Stimulated activated CD4-positive, alpha-beta T cell treated with anti-CD3 and anti-CD28 coated beads, TNF-alpha, amount 100 ng/mL, for 48 hours (primary cell): ENCODE results near the gene LIMS2.

ENCODE experiments used
- DNase-seq, 3 donors: peaks; one replicate each; pipeline ENCODE4 v3.0.0-alpha.2; 2020; ENCODE audit warnings: low read depth in 3 of 3

Gene LIMS2, protein sequence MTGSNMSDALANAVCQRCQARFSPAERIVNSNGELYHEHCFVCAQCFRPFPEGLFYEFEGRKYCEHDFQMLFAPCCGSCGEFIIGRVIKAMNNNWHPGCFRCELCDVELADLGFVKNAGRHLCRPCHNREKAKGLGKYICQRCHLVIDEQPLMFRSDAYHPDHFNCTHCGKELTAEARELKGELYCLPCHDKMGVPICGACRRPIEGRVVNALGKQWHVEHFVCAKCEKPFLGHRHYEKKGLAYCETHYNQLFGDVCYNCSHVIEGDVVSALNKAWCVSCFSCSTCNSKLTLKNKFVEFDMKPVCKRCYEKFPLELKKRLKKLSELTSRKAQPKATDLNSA

DNA sequence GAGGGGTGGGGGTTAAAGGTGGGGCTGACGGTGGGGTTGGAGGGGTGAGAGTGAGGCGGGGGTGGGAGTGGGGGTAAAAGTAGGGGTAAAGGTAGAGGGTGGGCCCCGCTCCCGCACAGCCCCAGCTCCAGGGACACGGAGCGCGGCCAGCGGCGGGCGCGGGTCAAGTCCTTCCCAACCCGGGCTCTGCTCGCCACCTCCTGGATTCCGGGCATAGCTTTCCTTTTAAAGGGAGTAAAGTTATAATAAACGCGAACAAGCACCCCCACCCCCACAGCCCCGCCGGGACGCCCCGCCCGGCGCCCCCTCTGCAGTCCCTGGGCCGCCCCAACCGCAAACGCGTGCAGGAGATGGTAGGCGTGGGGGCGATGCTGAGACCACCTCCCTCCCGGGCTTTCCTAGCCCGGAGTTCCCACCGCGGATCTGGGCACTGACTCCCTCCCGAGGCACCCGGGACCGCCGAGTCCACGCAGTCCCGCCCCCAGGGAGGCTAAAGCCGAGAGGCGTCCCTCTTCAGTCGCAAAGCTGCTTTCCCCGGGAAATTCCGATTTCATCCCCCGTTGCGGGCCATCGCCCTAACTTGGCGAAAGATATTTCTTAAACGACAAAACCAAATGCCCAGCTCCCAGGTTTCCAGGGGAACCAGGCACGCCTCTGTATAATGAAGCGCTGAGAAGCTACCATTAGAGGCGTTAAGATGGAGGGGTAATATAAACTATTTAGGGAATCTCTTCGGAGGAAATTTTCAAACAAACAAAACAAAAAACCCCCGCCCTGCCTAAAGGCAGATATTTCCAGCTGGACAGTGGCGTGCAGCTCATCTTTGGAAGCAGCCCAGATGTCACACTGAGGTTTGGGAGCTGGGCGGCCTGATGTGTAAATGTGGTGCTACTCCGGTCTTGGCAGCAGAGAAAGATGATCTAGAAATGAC, at the start of gene LIMS2:
Gene LIMS2, minus strand, starts transcription at position 200 of the 931 bp plus-strand sequence. CDS start 506 bp downstream, outside the sequence.
- no peak for DNase-seq

DNA sequence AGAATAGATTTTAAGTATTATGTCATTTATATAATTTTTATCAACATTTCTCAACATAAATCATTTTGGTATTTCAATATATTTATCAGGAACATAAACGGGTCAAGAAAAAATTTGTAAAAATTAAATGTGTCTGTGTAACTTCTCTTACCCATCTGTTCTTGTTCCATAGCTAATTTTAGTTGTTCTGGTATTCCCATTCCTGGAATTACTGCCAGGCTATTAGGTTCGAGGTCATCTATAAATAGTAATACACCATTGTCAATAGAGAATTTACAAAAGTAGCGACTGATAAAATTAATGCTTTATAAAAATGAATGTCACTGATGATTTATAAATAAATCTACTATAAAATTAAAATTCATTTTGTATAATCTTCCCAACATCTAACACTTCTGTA, 47.5 kb upstream of the LIMS2 start:
- DNase-seq = no peak

DNA sequence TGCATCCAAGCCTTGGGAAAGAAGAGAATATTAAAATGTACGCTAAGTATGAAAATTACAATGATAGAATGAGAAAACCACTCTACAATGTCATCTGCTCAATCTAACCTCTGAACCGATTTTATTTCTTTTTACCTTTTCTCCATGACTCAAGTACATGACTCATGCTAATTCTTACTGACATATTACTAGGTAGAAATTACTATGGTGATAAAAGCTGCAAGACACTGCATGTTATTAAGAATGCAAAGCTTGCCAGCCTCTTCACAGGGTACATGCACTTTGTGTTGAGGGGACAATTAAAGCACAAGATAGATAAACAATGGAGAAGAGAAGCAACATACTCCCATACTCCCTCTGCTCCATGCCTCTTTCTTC, 46.6 kb upstream of the LIMS2 start:
- DNase-seq = no peak

DNA sequence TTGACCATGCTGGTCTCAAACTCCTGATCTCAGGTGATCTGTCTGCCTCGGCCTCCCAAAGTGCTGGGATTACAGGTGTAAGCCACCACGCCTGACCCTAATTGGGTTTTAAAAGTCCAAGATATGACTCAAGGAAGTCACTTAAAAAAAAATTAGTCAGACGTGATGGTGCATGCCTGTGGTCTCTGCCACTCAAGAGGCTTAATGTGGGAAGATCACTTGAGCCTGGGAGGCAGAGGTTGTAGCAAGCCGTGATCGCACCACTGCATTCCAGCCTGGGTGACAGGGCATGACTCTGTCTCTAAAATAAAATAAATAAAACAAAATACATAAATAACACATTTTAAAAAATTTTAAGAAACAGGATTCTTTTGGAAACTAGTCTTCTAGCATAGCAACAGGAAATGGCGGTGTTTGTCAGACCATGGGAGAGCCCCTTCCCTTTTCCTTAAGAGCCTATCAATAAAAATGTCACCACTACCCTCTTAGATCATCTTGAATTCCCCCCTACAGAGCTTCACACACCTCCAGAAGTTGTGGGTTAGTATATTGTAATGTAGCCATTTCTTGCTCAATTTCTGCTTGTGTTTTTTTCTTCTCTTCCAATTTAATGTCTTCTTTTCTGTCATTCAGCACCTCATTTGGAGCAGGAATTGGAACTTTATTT, 46.1 kb upstream of the LIMS2 start:
- DNase-seq = no peak

DNA sequence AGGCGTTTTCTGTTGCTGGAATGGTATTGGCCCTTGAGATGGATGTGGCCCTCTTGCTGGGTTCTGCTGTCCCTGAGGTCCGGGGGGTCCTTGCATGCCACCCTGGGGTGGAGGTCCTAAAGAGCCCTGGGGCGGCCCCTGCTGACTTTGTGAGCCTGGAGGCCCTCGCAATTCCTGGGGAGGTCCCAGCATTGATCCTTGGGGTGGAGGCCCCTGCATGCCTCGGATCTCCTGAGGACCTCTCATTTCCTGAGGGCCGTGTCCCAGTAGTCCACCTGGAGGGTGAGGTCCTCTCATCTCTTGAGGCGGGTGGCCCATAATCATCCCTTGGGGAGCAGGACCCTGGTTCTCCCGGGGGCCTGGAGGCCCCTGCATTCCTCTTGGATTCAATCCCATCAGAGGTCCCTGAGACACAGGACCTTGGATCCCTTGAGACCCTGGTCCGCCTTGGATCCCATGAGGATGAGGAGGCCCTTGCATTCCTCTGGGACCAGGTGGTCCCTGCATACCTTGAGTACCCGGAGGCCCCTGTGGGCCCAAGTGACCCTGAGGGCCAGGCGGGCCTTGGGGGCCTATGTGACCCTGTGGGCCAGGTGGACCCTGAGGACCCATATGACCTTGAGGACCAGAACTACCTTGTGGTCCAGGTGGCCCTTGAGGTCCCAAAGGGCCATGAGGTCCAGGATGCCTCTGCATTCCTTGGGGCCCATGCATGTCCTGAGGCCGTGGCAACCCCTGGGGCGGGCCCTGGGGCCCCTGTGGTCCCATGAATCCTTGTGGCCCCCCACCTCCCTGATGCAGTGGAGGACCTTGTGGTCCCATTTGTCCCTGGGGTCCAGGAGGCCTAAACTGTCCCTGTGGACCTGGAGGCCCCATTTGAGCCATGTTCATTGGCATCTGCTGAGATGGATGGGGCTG, 44.2 kb upstream of the LIMS2 start:
- DNase-seq = no peak

DNA sequence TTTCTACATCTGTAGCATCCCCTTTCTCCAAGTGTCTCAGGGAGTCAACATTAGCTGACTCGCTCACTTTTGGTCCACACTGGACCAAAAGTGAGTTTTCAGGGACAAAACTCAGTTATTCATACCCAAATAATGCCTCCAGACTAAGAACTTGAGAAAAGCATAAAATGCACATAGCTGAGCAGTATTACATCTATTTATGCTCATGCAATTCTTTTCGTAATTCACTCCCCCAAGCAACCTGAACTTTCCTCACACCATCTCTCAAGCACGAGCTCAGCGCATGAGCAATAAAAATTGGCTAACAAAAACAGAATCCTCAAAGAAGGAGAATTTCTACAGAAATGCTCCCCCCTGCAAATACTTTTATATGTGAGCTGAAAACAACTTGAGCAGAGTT, 42.9 kb upstream of the LIMS2 start:
- no peak for DNase-seq

DNA sequence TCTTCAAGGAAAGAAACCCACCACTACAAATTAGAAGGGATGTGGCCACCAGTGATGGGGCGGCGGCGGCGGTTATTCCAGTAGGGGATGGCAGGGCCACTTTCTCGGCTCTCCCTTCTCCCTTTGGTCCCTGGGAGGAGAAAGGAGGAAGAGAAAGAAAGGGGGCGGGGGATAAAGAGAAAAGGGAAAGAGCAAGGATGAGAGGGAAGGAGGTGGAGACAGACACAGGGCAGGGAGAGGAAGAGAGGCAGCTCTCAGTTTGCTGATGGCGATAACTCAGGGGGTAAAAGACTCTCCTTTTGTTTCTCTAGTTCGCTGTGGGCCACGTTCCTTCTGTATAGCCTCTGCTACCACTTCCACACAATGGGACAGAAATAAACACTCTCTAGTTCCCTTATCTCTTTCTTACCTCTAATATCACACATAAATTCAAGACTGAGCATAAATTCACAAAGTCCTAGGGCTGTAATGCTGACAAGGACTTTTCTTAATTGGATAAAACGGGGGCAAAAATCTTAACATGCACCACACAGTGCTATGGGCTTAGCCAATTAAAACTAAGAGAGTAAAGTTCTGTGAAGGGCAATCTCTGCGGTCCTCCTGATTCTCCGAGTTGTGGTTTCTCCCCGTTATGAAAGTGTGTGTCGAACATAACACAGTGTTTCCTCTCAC, 40.6 kb upstream of the LIMS2 start:
- DNase-seq = no peak

DNA sequence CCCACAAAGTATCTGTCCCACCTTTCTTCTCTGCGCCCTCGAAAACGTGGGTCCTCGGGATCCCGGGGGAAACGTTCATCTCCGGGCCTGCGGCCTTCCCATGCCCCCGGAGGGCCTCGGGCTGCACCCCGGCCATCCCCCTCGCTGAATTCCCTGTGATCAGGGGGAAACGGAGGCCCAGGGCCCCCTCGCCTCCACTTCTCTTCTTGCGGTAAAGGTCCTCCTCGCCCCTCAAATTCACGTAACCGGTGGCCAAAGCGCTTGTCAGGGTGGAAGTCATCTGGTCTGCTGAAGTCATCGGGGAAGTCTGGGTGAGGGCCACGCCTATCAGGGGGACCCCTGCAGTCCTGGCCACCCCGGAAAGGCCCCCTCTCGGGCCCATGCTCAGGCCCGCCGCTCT, 38.2 kb upstream of the LIMS2 start:
- no peak for DNase-seq

DNA sequence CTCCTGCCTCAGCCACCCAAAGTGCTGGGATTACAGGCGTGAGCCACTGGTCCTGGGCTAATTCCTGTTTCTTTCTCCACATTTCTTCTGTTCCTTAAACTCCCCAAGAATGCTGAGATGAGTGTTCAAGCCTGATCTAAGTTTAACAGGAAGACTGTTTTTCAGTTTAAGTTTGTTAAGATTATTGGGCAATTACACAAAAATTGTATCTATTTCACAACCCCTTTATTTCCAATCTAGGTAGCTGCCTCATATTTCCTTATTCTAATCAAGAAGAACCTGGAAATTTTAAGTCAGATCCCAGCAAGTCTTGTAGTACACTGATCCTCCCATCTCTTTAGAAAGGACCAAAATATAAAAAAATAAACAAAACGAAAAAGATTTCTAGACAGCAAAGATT, 37.7 kb upstream of the LIMS2 start:
- DNase-seq = no peak

DNA sequence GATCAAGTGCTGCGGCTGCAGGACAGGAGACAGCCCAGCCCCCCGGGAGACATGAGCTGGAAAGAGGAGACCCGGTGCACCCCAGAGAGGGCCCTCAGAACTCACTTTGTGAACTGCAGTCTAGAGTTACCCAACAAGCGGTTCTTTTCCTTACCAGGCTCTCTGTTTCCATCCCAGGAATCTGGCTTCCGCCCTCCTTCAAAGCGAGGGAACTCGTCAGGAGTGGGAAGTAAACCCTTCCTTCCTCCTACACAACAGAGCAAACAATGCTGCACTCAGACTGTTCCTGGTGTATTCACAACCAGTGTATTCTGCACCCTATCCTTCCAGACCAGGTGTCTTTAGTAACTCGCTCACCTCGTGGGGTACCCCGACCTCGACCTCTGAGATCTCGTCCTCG, 34.0 kb upstream of the LIMS2 start:
- DNase-seq = no peak

DNA sequence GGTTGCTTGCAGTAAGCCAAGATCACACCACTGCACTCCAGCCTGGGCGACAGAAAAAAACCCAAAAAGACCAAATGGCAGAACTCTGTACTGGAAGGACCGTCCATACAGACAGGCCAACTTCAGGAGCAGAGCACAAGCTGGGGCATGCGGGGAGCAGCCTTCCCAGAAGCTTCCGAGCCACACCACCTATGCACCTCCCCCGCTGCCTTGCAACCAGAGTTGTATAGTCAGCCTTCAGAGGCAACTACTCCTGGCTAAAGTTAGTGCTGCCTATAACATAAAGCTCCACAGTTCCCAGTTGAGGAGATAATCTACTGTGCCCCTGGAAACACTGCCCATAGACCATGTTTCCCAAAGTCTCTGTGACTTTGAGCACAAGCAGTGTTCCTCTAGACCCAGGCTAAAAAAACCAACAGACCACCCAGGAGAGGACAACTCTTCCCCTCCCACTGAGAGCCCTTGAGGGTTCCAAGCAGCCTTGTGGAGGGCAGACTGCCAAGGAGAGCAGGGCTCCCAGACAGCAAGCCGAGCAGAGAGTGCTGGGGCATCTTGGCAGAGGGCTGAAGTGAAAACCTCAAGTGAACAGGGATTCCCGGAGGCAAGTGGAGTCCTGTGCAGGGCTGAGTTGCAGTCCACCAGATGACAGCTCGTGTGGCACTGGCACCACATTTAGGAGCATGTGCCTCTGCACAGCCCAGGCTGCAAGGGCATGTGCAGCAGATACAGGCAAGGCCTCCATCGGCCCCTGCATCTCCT, 32.7 kb upstream of the LIMS2 start:
- DNase-seq = no peak

DNA sequence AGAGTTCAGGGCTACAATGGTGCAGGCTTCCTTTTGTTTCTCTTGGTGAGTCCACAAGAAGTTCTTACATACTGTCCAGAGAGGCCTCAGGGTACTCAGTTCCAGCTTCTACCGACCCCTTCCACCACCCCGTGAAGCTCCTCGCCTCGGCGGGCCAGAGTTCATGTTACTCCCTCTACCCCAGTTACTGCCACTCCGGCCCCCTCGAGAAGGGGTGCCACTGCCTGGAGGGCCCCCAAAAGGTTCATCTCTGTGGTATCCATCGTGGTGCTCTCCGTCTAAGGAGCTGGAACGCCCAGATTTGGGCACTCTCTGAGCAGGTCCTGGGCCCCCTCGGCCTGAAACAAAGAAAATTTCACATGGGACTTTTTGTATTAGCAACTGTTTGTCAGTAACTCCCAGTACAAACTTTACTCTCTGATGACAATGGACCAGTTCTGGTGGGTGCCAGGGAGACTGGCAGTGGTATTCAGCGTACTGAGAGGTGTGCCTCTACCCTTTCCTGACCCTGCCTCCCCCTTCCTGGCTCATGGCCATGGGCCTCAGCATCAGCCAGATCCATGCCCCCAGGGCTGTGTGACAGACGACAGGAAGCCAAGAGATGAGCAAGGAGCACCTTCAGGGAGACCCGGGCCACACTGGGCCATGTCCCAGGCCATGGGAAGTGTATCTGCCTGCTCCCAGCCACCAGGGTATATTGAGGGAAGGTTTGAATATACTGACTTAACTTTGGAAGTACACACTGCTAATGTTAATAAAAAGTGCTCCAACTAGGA, 31.1 kb upstream of the LIMS2 start:
- no peak for DNase-seq

DNA sequence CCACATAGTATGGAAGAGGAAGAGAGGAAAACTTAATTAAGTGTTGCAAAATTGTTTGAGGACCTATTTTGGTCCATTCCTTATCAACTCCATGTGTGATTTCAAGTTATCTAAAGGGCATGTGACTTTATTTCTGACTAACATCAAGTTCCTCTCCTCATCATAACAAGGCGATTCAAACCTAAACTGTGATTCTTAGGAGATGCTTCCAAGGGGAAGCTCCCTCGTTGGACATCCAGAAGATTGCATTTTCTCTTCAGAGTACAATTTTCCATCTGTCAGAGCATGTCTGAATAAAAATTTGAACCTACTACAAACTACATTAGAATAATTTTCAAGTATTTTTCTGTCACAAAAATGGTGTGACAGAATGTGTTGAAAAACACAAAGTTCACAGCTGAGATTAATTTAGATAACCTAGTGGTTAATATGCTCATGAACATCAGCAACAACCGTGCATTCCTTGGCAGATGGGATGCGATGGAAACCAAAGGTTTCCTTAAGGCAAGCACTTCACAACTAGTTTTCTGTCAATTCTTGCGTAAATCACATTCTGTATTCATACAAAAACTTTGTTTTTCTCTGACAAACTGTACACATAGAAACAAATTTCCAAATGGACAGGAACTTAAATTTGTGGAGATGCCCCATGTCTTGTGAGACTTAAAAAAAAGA, 30.2 kb upstream of the LIMS2 start:
- DNase-seq = no peak

DNA sequence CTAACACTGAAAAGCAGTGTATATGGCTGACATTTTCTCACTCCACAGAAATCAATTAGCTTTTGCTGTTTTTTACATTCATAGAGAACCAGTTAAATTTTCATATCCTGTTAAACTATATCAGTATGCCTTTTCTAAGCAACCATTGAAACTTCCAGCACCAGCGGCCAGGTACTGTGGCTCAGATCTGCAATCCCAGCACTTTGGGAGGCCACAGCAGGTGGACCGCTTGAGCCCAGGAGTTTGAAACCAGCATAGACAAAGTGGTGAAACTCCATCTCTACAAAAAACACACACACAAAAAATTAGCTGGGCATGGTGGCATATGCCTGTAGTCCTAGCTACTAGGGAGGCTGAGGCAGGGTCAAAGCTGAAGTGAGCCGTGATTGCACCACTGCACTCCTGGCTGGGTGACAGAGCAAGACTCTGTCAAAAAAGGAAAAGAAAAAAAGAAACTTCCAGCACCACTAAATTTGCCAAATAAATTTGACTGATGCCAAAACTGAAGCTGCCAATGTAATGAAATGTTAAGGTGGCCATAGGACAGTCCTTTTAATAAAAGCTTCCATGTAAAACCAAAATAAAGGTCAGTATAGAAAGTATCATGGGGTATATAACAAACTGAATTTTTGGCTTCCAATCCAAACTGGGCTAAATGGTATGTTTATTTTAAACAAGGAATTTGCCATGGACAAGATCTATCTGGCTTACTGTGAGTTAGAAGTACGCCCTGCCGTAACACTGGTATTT, 29.5 kb upstream of the LIMS2 start:
- no peak for DNase-seq

DNA sequence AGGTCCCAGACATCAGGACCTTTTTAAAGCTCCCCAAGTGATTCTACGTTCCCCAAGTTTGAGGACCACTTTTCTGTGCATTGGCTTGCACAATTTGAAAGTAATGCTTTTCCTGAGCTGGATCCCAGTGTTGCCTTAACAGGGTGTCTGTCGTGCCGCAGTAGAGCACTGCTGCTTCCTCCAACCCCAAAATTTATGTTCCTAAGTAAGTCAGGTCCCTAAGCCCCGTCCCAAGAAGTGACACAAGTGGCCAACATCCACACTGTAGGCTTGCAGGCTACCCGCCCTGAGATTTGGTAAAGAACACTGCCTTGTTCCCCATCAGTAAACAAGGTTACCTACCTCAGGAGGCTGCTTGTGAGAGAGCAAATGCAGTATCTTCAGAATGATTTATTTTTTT, 28.0 kb upstream of the LIMS2 start:
- DNase-seq = no peak

DNA sequence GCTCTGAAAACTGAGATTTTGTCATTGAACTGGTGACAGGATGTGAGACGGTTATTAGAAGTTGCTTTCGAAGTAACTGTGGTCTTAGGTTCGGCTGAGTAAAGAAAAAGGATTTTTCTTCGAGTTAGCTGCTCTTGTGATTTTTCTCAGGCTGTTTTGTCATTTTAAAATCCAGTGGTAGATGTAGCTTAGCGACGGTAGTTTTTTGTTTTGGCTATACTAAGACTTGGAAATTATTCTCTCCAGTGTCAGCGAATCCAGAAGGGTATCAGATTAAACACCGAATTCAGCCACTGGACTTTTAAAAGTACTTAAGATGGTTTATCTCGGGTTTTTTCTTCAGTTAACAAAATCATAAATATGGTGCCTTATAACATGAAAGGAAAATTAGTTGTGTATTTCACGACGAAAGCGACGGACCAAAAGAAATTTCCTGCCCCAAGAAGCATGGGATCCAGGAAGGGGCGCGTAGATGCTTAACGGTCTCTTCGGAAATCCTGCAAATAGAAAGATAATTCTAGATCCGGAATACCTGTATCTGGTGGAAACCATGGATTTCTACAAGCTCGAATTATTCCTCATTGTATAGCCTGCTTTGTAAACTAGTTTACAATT, 27.2 kb upstream of the LIMS2 start:
- no peak for DNase-seq

DNA sequence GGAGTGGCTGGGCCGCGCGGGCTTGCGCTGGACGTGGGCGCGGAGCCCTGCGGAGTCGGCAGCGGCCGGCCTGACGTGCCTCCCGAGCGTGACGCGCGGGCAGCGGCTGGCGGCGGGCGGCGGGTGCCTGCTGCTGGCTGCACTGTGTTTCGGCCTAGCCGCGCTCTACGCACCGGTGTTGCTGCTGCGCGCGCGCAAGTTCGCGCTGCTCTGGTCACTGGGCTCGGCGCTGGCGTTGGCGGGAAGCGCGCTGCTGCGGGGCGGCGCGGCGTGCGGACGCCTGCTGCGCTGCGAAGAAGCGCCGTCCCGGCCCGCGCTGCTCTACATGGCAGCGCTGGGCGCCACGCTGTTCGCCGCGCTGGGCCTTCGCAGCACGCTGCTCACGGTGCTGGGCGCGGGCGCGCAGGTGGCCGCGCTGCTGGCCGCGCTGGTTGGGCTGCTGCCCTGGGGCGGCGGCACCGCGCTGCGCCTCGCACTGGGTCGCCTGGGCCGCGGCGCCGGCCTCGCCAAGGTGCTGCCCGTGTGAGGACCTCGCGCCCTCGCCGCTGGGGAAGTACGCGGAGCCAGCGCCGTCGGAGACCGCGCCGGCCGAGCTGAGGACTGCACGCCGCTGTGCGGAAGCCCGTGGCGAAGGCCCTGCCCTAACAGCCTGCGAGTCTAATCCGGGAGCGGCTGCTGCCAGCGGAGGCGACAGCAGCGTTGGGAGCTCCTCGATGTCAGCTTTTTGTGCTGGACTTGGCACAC, 26.5 kb upstream of the LIMS2 start:
- peak; percentile 59 to 70 (median 62) for DNase-seq
